ENCODE results near the gene ASCL3. TPM values are rescaled to one million over a fixed set of nuclear protein-coding genes. Genes with fewer than 3 reads are reported as not detected.

The ASCL3 gene
- polyA plus RNA-seq, 1 donor from 2014 or later, result not detected

GRCh38 chr11:8926236-8926635 is 16.6 kb downstream of the ASCL3 start:
- H4K20me1 ChIP-seq (ENCODE audit: insufficient read depth), result no peaks in the 10 kb centered on the region
- H3K9me2 ChIP-seq (ENCODE audit: insufficient read depth, low read length), result no peaks in the 10 kb centered on the region
- peaks cover 4% of the 10 kb centered on the region for H3K36me3 ChIP-seq (ENCODE audit: insufficient read depth, low read length)
- no peak overlapping the region for H3K9ac ChIP-seq (ENCODE audit: low read length)
- no peak overlapping the region for H2AFZ ChIP-seq (ENCODE audit: low read depth, low read length)
- H3K27ac ChIP-seq (ENCODE audit: low read length), result no peak overlapping the region
- TF ChIP-seq POLR2AphosphoS5 (IDR thresholded peaks at IDR 0.05) (no peak), SMC3 (conservative IDR thresholded peaks at IDR 0.05; ENCODE audit: poor library complexity) (no peak), EP300 (conservative IDR thresholded peaks at IDR 0.05; ENCODE audit: poor library complexity, severe bottlenecking) (no peak)
- no peaks in the 10 kb centered on the region for H3K79me2 ChIP-seq (replicated peaks; ENCODE audit: insufficient read depth, low read length)
- H3K9me3 ChIP-seq (ENCODE audit: low read length), result no peaks in the 10 kb centered on the region
- H3K4me2 ChIP-seq (ENCODE audit: low read length), result no peak overlapping the region
- H3K4me3 ChIP-seq (ENCODE audit: low read length), result no peak overlapping the region
- H3F3A ChIP-seq (ENCODE audit: insufficient read depth, low read length, poor library complexity, severe bottlenecking), result no peaks in the 10 kb centered on the region
- no peaks in the 10 kb centered on the region for H3K27me3 ChIP-seq (ENCODE audit: insufficient read depth, low read depth, low read length)

GRCh38 chr11:8925711-8926110 is 17.1 kb downstream of the ASCL3 start:
- TF ChIP-seq CTCF (IDR thresholded peaks at IDR 0.05; ENCODE audit: poor library complexity, severe bottlenecking) (no peak), MXI1 (conservative IDR thresholded peaks at IDR 0.05; ENCODE audit: poor library complexity, severe bottlenecking) (no peak)
- no peak overlapping the region for H3K4me2 ChIP-seq (ENCODE audit: low read length)
- H3K27ac ChIP-seq (ENCODE audit: low read length), result no peak overlapping the region
- H4K20me1 ChIP-seq (ENCODE audit: insufficient read depth), result no peaks in the 10 kb centered on the region
- no peaks in the 10 kb centered on the region for H3K27me3 ChIP-seq (ENCODE audit: insufficient read depth, low read depth, low read length)
- no peak overlapping the region for H3K4me3 ChIP-seq (ENCODE audit: low read length)
- H3K79me2 ChIP-seq (replicated peaks; ENCODE audit: insufficient read depth, low read length), result no peaks in the 10 kb centered on the region
- H3K9me2 ChIP-seq (ENCODE audit: insufficient read depth, low read length), result no peaks in the 10 kb centered on the region
- no peak overlapping the region for H3K9ac ChIP-seq (ENCODE audit: low read length)
- no peaks in the 10 kb centered on the region for H3F3A ChIP-seq (ENCODE audit: insufficient read depth, low read length, poor library complexity, severe bottlenecking)
- H3K9me3 ChIP-seq (ENCODE audit: low read length), result no peaks in the 10 kb centered on the region
- peaks cover 4% of the 10 kb centered on the region for H3K36me3 ChIP-seq (ENCODE audit: insufficient read depth, low read length)
- H2AFZ ChIP-seq (ENCODE audit: low read depth, low read length), result no peak overlapping the region

DNA sequence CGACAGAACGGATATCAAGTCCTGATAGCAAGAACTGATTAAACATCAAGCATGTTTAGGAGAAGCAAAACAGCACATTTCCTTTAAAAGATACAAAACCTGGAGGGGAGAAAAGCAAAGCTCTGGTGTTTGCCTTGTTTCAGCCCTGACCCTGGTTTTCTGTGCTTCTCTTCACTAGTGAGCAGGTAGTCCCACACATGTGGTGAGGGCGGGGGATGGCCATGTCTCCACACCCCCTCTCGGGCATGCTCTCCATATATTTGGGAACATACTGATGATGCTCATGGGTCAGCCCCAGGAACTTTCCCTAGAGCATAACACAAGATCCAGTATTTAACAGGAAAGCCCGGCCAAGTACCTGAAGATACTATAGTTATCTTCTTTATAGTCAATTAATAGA is 20.1 kb downstream of the ASCL3 start:
- TF ChIP-seq RAD21 (conservative IDR thresholded peaks at IDR 0.05), result no peak
- TF ChIP-seq SMC3 (conservative IDR thresholded peaks at IDR 0.05; ENCODE audit: poor library complexity), result no peak
- H3K9me2 ChIP-seq (ENCODE audit: insufficient read depth, low read length), result no peaks in the 10 kb centered on the region
- no peak overlapping the region for H3K9ac ChIP-seq (ENCODE audit: low read length)
- no peaks in the 10 kb centered on the region for H3K27me3 ChIP-seq (ENCODE audit: insufficient read depth, low read depth, low read length)
- no peak overlapping the region for H3K27ac ChIP-seq (ENCODE audit: low read length)
- H3F3A ChIP-seq (ENCODE audit: insufficient read depth, low read length, poor library complexity, severe bottlenecking), result no peaks in the 10 kb centered on the region
- H3K9me3 ChIP-seq (ENCODE audit: low read length), result no peaks in the 10 kb centered on the region
- H3K36me3 ChIP-seq (ENCODE audit: insufficient read depth, low read length), result peaks cover 7% of the 10 kb centered on the region
- no peak overlapping the region for H3K4me2 ChIP-seq (ENCODE audit: low read length)
- H3K4me3 ChIP-seq (ENCODE audit: low read length), result no peak overlapping the region
- H3K79me2 ChIP-seq (replicated peaks; ENCODE audit: insufficient read depth, low read length), result no peaks in the 10 kb centered on the region
- no peak overlapping the region for H2AFZ ChIP-seq (ENCODE audit: low read depth, low read length)
- H4K20me1 ChIP-seq (ENCODE audit: insufficient read depth), result no peaks in the 10 kb centered on the region

- Histone ChIP-seq H4K20me1 (ENCODE audit: insufficient read depth) (no peaks in the 10 kb centered on the region), H3K9me2 (ENCODE audit: insufficient read depth, low read length) (no peaks in the 10 kb centered on the region), H3K79me2 (replicated peaks; ENCODE audit: insufficient read depth, low read length) (peaks cover 10% of the 10 kb centered on the region), H3F3A (ENCODE audit: insufficient read depth, low read length, poor library complexity, severe bottlenecking) (no peaks in the 10 kb centered on the region), H3K4me2 (ENCODE audit: low read length) (no peak overlapping the region), H3K9ac (ENCODE audit: low read length) (no peak overlapping the region), H3K9me3 (ENCODE audit: low read length) (no peaks in the 10 kb centered on the region), H3K27ac (ENCODE audit: low read length) (no peak overlapping the region), H3K27me3 (ENCODE audit: insufficient read depth, low read depth, low read length) (no peaks in the 10 kb centered on the region), H3K36me3 (ENCODE audit: insufficient read depth, low read length) (peaks cover 4% of the 10 kb centered on the region), H2AFZ (ENCODE audit: low read depth, low read length) (no peak overlapping the region), H3K4me3 (ENCODE audit: low read length) (no peak overlapping the region)
- TF ChIP-seq SMC3 (conservative IDR thresholded peaks at IDR 0.05; ENCODE audit: poor library complexity), result no peak
- TF ChIP-seq, protein P1, sequence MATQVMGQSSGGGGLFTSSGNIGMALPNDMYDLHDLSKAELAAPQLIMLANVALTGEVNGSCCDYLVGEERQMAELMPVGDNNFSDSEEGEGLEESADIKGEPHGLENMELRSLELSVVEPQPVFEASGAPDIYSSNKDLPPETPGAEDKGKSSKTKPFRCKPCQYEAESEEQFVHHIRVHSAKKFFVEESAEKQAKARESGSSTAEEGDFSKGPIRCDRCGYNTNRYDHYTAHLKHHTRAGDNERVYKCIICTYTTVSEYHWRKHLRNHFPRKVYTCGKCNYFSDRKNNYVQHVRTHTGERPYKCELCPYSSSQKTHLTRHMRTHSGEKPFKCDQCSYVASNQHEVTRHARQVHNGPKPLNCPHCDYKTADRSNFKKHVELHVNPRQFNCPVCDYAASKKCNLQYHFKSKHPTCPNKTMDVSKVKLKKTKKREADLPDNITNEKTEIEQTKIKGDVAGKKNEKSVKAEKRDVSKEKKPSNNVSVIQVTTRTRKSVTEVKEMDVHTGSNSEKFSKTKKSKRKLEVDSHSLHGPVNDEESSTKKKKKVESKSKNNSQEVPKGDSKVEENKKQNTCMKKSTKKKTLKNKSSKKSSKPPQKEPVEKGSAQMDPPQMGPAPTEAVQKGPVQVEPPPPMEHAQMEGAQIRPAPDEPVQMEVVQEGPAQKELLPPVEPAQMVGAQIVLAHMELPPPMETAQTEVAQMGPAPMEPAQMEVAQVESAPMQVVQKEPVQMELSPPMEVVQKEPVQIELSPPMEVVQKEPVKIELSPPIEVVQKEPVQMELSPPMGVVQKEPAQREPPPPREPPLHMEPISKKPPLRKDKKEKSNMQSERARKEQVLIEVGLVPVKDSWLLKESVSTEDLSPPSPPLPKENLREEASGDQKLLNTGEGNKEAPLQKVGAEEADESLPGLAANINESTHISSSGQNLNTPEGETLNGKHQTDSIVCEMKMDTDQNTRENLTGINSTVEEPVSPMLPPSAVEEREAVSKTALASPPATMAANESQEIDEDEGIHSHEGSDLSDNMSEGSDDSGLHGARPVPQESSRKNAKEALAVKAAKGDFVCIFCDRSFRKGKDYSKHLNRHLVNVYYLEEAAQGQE (IDR thresholded peaks at IDR 0.05; ENCODE audit: borderline replicate concordance), result no peak
Measured at GRCh38 chr11:8917157-8917825, 25.5 kb downstream of the ASCL3 start.
